ENCODE measurements around the gene ZNF598.

GRCh38 chr16:1993731-1994131 is 15.9 kb downstream of the ZNF598 start:
- TF ChIP-seq CTCF (IDR thresholded peaks at IDR 0.05) (no peak), POLR2A (IDR thresholded peaks at IDR 0.05) (no peak), POLR2AphosphoS5 (IDR thresholded peaks at IDR 0.05) (no peak)
